Endodermal cell (in vitro differentiated cells): ENCODE results near the gene PCDHGC4. TPM values are rescaled to one million over a fixed set of nuclear protein-coding genes. Genes with fewer than 3 reads are reported as not detected.

Source experiments
- DNase-seq: peaks from one replicate; pipeline ENCODE4 v3.0.0-alpha.2; 2017
- H3K27ac ChIP-seq: 2 replicates; pipeline ENCODE4 v1.5.1; 2013; ENCODE audit warnings: mild to moderate bottlenecking, low read depth, low read length, moderate library complexity
- H3K27me3 ChIP-seq: 2 replicates; pipeline ENCODE4 v1.6.1; 2013; ENCODE audit warnings: mild to moderate bottlenecking, low read length, moderate library complexity; ENCODE audit not compliant: insufficient read depth, control insufficient read depth, poor library complexity, severe bottlenecking
- H3K36me3 ChIP-seq: 2 replicates; pipeline ENCODE4 v1.7.0; 2013; ENCODE audit warnings: mild to moderate bottlenecking, low read length, moderate library complexity; ENCODE audit not compliant: control insufficient read depth, insufficient read depth
- H3K4me1 ChIP-seq: one replicate; pipeline ENCODE4 v1.7.0; 2013; ENCODE audit warnings: low read length; ENCODE audit not compliant: control insufficient read depth, insufficient read depth
- H3K4me3 ChIP-seq: 2 replicates; pipeline ENCODE4 v1.5.1; 2013; ENCODE audit warnings: mild to moderate bottlenecking, low read length, moderate library complexity
- H3K9ac ChIP-seq: 2 replicates; pipeline ENCODE4 v1.6.1; 2013; ENCODE audit warnings: mild to moderate bottlenecking, low read length, moderate library complexity; ENCODE audit not compliant: poor library complexity, severe bottlenecking; ENCODE audit errors: extremely low read depth
- H3K9me3 ChIP-seq: 2 replicates; pipeline ENCODE4 v1.6.1; 2013; ENCODE audit warnings: mild to moderate bottlenecking, low read length, moderate library complexity; ENCODE audit not compliant: control insufficient read depth
- H3K27ac Mint-ChIP-seq: 2 replicates; pipeline ENCODE4 v1.8.0; 2020; ENCODE audit warnings: mixed read lengths
- H3K27me3 Mint-ChIP-seq: 2 replicates; pipeline ENCODE4 v1.8.0; 2021; ENCODE audit warnings: mild to moderate bottlenecking, mixed read lengths; ENCODE audit not compliant: insufficient read depth
- H3K36me3 Mint-ChIP-seq: 2 replicates; pipeline ENCODE4 v1.8.0; 2020; ENCODE audit warnings: low read depth, mixed read lengths
- H3K4me1 Mint-ChIP-seq: 2 replicates; pipeline ENCODE4 v1.8.0; 2020; ENCODE audit warnings: mixed read lengths
- H3K4me3 Mint-ChIP-seq: 2 replicates; pipeline ENCODE4 v1.8.0; 2020; ENCODE audit warnings: mild to moderate bottlenecking, moderate library complexity, mixed read lengths
- H3K9me3 Mint-ChIP-seq: 2 replicates; pipeline ENCODE4 v1.8.0; 2020; ENCODE audit warnings: mild to moderate bottlenecking, mixed read lengths
- WGBS, 2 experiments: methylation state at CpG; one replicate each; pipeline versions ENCODE4 v1.1.5 to v1.1.7; 2013; ENCODE audit warnings: missing lambda C conversion rate in 2 of 2, mixed read lengths in 1 of 2; ENCODE audit not compliant: insufficient coverage in 1 of 2, insufficient read length in 1 of 2; 5-methylcytosine and 5-hydroxymethylcytosine counted together
- total RNA-seq, 2 donors: library from RNA; stranded (reverse); fragmentation: NEBNext Ultra II Directional in 1 of 2; extraction: Animal tissue kit (Norgen Biotek cat#: 25700) in 1 of 2; gene quantifications; 2 replicates in 1 of 2; 3 replicates in 1 of 2; pipeline ENCODE4 v1.2.1, GENCODE V29; 2021
- TF ChIP-seq, protein P1 (sequence below): fragments of 200-600 bp; sonication (generic); conservative IDR thresholded peaks from 2 replicates; pipeline ENCODE4 v1.5.0; 2021; ENCODE audit warnings: antibody characterized with exemption, mild to moderate bottlenecking

The PCDHGC4 gene
- total RNA-seq, 2 donors from 2014 or later: 2.6 to 3.0 TPM

DNA sequence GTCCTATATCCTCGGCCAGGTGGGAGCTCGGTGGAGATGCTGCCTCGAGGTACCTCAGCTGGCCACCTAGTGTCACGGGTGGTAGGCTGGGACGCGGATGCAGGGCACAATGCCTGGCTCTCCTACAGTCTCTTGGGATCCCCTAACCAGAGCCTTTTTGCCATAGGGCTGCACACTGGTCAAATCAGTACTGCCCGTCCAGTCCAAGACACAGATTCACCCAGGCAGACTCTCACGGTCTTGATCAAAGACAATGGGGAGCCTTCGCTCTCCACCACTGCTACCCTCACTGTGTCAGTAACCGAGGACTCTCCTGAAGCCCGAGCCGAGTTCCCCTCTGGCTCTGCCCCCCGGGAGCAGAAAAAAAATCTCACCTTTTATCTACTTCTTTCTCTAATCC is 7.0 kb upstream of the PCDHGC4 start:
- Histone ChIP-seq H3K27ac (no peak overlapping the region), H3K9me3 (no peaks in the 10 kb centered on the region), H3K4me3 (no peak overlapping the region), H3K9ac (no peak overlapping the region), H3K36me3 (no peaks in the 10 kb centered on the region), H3K27me3 (peaks cover 12% of the 10 kb centered on the region), H3K4me1 (no peaks in the 10 kb centered on the region)
- H3K4me1 Mint-ChIP-seq: peaks cover 11% of the 10 kb centered on the region
- peak overlapping the region; percentile 19 for H3K4me3 Mint-ChIP-seq
- no peak overlapping the region for H3K27ac Mint-ChIP-seq
- H3K36me3 Mint-ChIP-seq: peaks cover 11% of the 10 kb centered on the region
- TF ChIP-seq, protein P1, sequence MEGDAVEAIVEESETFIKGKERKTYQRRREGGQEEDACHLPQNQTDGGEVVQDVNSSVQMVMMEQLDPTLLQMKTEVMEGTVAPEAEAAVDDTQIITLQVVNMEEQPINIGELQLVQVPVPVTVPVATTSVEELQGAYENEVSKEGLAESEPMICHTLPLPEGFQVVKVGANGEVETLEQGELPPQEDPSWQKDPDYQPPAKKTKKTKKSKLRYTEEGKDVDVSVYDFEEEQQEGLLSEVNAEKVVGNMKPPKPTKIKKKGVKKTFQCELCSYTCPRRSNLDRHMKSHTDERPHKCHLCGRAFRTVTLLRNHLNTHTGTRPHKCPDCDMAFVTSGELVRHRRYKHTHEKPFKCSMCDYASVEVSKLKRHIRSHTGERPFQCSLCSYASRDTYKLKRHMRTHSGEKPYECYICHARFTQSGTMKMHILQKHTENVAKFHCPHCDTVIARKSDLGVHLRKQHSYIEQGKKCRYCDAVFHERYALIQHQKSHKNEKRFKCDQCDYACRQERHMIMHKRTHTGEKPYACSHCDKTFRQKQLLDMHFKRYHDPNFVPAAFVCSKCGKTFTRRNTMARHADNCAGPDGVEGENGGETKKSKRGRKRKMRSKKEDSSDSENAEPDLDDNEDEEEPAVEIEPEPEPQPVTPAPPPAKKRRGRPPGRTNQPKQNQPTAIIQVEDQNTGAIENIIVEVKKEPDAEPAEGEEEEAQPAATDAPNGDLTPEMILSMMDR: no peak
- WGBS, 2 experiments: 95% methylated on average over 7 to 13 of the region's 13 CpGs
- DNase-seq: peak; percentile 42
- no peaks in the 10 kb centered on the region for H3K9me3 Mint-ChIP-seq
- peaks cover 31% of the 10 kb centered on the region for H3K27me3 Mint-ChIP-seq

DNA sequence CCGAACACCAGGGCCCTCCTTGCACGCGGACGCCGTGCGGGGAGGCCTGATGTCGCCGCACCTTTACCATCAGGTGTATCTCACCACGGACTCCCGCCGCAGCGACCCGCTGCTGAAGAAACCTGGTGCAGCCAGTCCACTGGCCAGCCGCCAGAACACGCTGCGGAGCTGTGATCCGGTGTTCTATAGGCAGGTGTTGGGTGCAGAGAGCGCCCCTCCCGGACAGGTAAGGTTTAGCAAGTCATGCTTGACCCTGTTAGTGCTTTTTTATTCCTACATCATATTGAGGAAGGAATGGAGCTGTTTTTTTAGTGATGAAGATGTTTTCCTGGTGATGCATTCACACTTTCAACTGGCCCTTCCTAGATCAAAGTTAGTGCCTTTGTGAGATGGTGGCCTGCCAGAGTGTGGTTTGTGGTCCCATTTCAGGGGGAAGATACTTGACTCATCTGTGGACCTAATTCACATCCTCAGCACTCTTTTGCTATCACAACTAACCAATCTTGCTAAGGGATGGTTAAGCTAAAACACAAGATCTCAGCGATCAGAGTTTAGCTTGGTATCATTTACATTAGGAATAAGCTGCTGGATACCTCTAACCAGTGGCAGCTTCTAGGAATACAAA is 6.4 kb upstream of the PCDHGC4 start:
- no peak overlapping the region for H3K4me3 ChIP-seq
- DNase-seq: peak; percentile 93
- TF ChIP-seq, protein P1: peak; percentile 94
- peak overlapping the region; percentile 19 for H3K4me3 Mint-ChIP-seq
- no peak overlapping the region for H3K9ac ChIP-seq
- no peaks in the 10 kb centered on the region for H3K9me3 Mint-ChIP-seq
- 94 to 96% methylated on average over 15 to 20 of the region's 20 CpGs for WGBS, 2 experiments
- H3K36me3 Mint-ChIP-seq: peaks cover 11% of the 10 kb centered on the region
- H3K4me1 ChIP-seq: peaks cover 3% of the 10 kb centered on the region
- peaks cover 31% of the 10 kb centered on the region for H3K27me3 Mint-ChIP-seq
- H3K4me1 Mint-ChIP-seq: peaks cover 17% of the 10 kb centered on the region
- peaks cover 12% of the 10 kb centered on the region for H3K27me3 ChIP-seq
- H3K27ac Mint-ChIP-seq: no peak overlapping the region
- H3K27ac ChIP-seq: no peak overlapping the region
- H3K9me3 ChIP-seq: no peaks in the 10 kb centered on the region
- H3K36me3 ChIP-seq: no peaks in the 10 kb centered on the region

DNA sequence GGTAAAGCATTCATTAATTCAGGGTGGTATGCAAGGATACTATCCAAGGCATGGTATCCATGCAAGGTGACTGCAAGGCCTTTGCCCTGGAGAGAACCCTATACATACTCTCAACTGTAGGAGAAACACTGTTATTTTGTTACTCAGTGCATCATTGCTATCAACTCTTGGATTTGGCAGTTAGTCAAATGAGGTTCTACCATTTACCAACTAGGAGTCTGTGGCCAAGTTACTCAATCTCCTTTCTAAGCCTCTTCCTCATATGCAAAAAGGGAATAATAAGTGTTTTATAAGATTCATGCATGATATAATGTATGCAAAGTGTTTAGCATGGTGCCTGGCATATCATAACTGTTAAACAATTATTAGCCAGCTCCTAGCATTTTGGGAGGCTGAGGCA is 5.1 kb upstream of the PCDHGC4 start:
- no peaks in the 10 kb centered on the region for H3K9me3 Mint-ChIP-seq
- peaks cover 28% of the 10 kb centered on the region for H3K4me1 Mint-ChIP-seq
- peaks cover 11% of the 10 kb centered on the region for H3K36me3 Mint-ChIP-seq

More for the DNA sequence above, 5.1 kb upstream of the PCDHGC4 start:
- Histone ChIP-seq H3K27ac (no peak overlapping the region), H3K9ac (no peak overlapping the region), H3K36me3 (no peaks in the 10 kb centered on the region), H3K9me3 (no peaks in the 10 kb centered on the region), H3K4me3 (no peak overlapping the region), H3K4me1 (peaks cover 6% of the 10 kb centered on the region), H3K27me3 (peaks cover 12% of the 10 kb centered on the region)
- no peak overlapping the region for H3K4me3 Mint-ChIP-seq
- peaks cover 29% of the 10 kb centered on the region for H3K27me3 Mint-ChIP-seq
- H3K27ac Mint-ChIP-seq: no peak overlapping the region
- no peak for DNase-seq
- TF ChIP-seq, protein P1: no peak
